ENCODE data around the gene KLHDC10. TPM values are rescaled to one million over a fixed set of nuclear protein-coding genes. Genes with fewer than 3 reads are reported as not detected.

The KLHDC10 gene
- polyA plus RNA-seq, 1 donor (not counting 4 experiments of a cell fraction or from before 2014, with no cell fraction given), result 22.7 TPM

- Histone ChIP-seq H3K27ac (ENCODE audit: control insufficient read depth, insufficient read depth, low read length) (no peak overlapping the region), H3K9ac (ENCODE audit: control insufficient read depth, extremely low read depth, insufficient read depth, low read length) (no peak overlapping the region), H3K9me1 (ENCODE audit: control insufficient read depth, extremely low read depth, insufficient read depth, low read length) (no peaks in the 10 kb centered on the region), H3K79me2 (ENCODE audit: control insufficient read depth, insufficient read depth, low read length) (no peaks in the 10 kb centered on the region), H3K4me2 (ENCODE audit: control insufficient read depth, extremely low read depth, insufficient read depth, low read depth, low read length) (no peak overlapping the region), H3K4me1 (ENCODE audit: control insufficient read depth, extremely low read depth, insufficient read depth, low read length) (no peaks in the 10 kb centered on the region), H3K4me3 (ENCODE audit: control insufficient read depth in 2 of 3, extremely low read depth in 1 of 3, insufficient read depth in 2 of 3, low read depth in 1 of 3, low read length in 3 of 3) (no peak overlapping the region), H3K27me3 (ENCODE audit: control insufficient read depth, extremely low read depth, insufficient read depth, low read length) (peaks cover 13% of the 10 kb centered on the region), H3K36me3 (ENCODE audit: control insufficient read depth in 2 of 2, extremely low read depth in 1 of 2, insufficient read depth in 2 of 2, low read length in 2 of 2) (no peaks in the 10 kb centered on the region), H2AFZ (ENCODE audit: control insufficient read depth, low read length) (no peak overlapping the region), H3K9me3 (ENCODE audit: control insufficient read depth, low read depth, low read length) (no peaks in the 10 kb centered on the region), H4K20me1 (ENCODE audit: control insufficient read depth, extremely low read depth, insufficient read depth, low read length) (no peaks in the 10 kb centered on the region)
- FAIRE-seq (no peak), DNase-seq (ENCODE audit: low read depth, low spot score) (no peak)
- TF ChIP-seq EZH2 (IDR thresholded peaks at IDR 0.05; ENCODE audit: low read length) (no peak), CTCF (optimal IDR thresholded peaks at IDR 0.05 in 1 of 3, IDR thresholded peaks at IDR 0.05 in 1 of 3, conservative IDR thresholded peaks at IDR 0.05 in 1 of 3; ENCODE audit: extremely low read depth in 1 of 3, insufficient read depth in 2 of 3, low read length in 3 of 3) (no peak)
- dilution Hi-C loops (cut with MboI; ENCODE audit: extremely low pct_ligation_motif_present, low sequenced_read_pairs), result no loop called here
These were observed 80.3 kb downstream of the KLHDC10 start for GRCh38 chr7:130150587-130150986.

GRCh38 chr7:130151591-130152492 is 81.5 kb downstream of the KLHDC10 start:
- Histone ChIP-seq H3K27ac (ENCODE audit: control insufficient read depth, insufficient read depth, low read length) (no peak overlapping the region), H3K4me3 (ENCODE audit: control insufficient read depth in 2 of 3, extremely low read depth in 1 of 3, insufficient read depth in 2 of 3, low read depth in 1 of 3, low read length in 3 of 3) (no peak overlapping the region), H2AFZ (ENCODE audit: control insufficient read depth, low read length) (no peak overlapping the region), H3K9me3 (ENCODE audit: control insufficient read depth, low read depth, low read length) (no peaks in the 10 kb centered on the region), H3K4me1 (ENCODE audit: control insufficient read depth, extremely low read depth, insufficient read depth, low read length) (no peaks in the 10 kb centered on the region), H3K9me1 (ENCODE audit: control insufficient read depth, extremely low read depth, insufficient read depth, low read length) (no peaks in the 10 kb centered on the region), H4K20me1 (ENCODE audit: control insufficient read depth, extremely low read depth, insufficient read depth, low read length) (no peaks in the 10 kb centered on the region), H3K9ac (ENCODE audit: control insufficient read depth, extremely low read depth, insufficient read depth, low read length) (no peak overlapping the region), H3K4me2 (ENCODE audit: control insufficient read depth, extremely low read depth, insufficient read depth, low read depth, low read length) (no peak overlapping the region), H3K36me3 (ENCODE audit: control insufficient read depth in 2 of 2, extremely low read depth in 1 of 2, insufficient read depth in 2 of 2, low read length in 2 of 2) (no peaks in the 10 kb centered on the region), H3K27me3 (ENCODE audit: control insufficient read depth, extremely low read depth, insufficient read depth, low read length) (peaks cover 13% of the 10 kb centered on the region), H3K79me2 (ENCODE audit: control insufficient read depth, insufficient read depth, low read length) (no peaks in the 10 kb centered on the region)
- TF ChIP-seq EZH2 (IDR thresholded peaks at IDR 0.05; ENCODE audit: low read length) (no peak), CTCF (optimal IDR thresholded peaks at IDR 0.05 in 1 of 3, IDR thresholded peaks at IDR 0.05 in 1 of 3, conservative IDR thresholded peaks at IDR 0.05 in 1 of 3; ENCODE audit: extremely low read depth in 1 of 3, insufficient read depth in 2 of 3, low read length in 3 of 3) (no peak)
- dilution Hi-C loops (cut with MboI; ENCODE audit: extremely low pct_ligation_motif_present, low sequenced_read_pairs), result no loop called here
- no peak for DNase-seq (ENCODE audit: low read depth, low spot score)
- FAIRE-seq, result no peak
